Mesothelial cell of epicardium (in vitro differentiated cells): ENCODE data around the gene CAMTA1. TPM values are rescaled to one million over a fixed set of nuclear protein-coding genes. Genes with fewer than 3 reads are reported as not detected.

Experiments
- DNase-seq, 2 experiments: peaks; one replicate each; pipeline ENCODE4 v3.0.0; 2021; ENCODE audit warnings: low spot score in 2 of 2; ENCODE audit not compliant: unreplicated experiment in 2 of 2
- H3K27ac Mint-ChIP-seq: 2 replicates; pipeline ENCODE4 v1.8.0; 2021; ENCODE audit warnings: mixed read lengths
- H3K27me3 Mint-ChIP-seq: 2 replicates; pipeline ENCODE4 v1.8.0; 2021; ENCODE audit warnings: low read depth, mixed read lengths
- H3K36me3 Mint-ChIP-seq: 2 replicates; pipeline ENCODE4 v1.8.0; 2021; ENCODE audit warnings: mixed read lengths
- H3K4me1 Mint-ChIP-seq: 2 replicates; pipeline ENCODE4 v1.8.0; 2021; ENCODE audit warnings: mixed read lengths
- H3K4me3 Mint-ChIP-seq: 2 replicates; pipeline ENCODE4 v1.8.0; 2021; ENCODE audit warnings: mild to moderate bottlenecking, moderate library complexity, mixed read lengths
- H3K9me3 Mint-ChIP-seq: 2 replicates; pipeline ENCODE4 v1.8.0; 2021; ENCODE audit warnings: mixed read lengths
- CTCF ChIP-seq: fragments of 200-600 bp; sonication (generic); IDR thresholded peaks from one replicate; pipeline ENCODE4 v1.5.0; 2021; ENCODE audit warnings: antibody characterized with exemption; ENCODE audit not compliant: unreplicated experiment
- total RNA-seq: library from RNA; stranded (reverse); gene quantifications from 3 replicates; pipeline ENCODE4 v1.2.1, GENCODE V29; 2021

Gene CAMTA1
- total RNA-seq, 1 donor from 2014 or later, result 70.4 TPM

- peaks cover 25% of the 10 kb centered on the region for H3K27me3 Mint-ChIP-seq
- no peaks in the 10 kb centered on the region for H3K36me3 Mint-ChIP-seq
- no peak overlapping the region for H3K4me3 Mint-ChIP-seq
- no peaks in the 10 kb centered on the region for H3K4me1 Mint-ChIP-seq
- TF ChIP-seq CTCF, result no peak
- DNase-seq, result peak in 1 of 2 experiments; percentile 20
- H3K27ac Mint-ChIP-seq, result no peak overlapping the region
- peaks cover 27% of the 10 kb centered on the region for H3K9me3 Mint-ChIP-seq
These were observed 481.3 kb downstream of the CAMTA1 start for GRCh38 chr1:7266561-7266960.

- no peak for TF ChIP-seq CTCF
- Mint-ChIP-seq H3K4me3 (no peak overlapping the region), H3K9me3 (peaks cover 28% of the 10 kb centered on the region), H3K4me1 (no peaks in the 10 kb centered on the region), H3K27ac (no peak overlapping the region), H3K27me3 (peaks cover 25% of the 10 kb centered on the region), H3K36me3 (no peaks in the 10 kb centered on the region)
- peak in 1 of 2 experiments; percentile 31 for DNase-seq
These were observed 482.2 kb downstream of the CAMTA1 start for GRCh38 chr1:7267493-7267892.

- no peak for TF ChIP-seq CTCF
- DNase-seq, result no peak
- H3K4me1 Mint-ChIP-seq, result no peaks in the 10 kb centered on the region
- H3K27ac Mint-ChIP-seq, result no peak overlapping the region
- peaks cover 32% of the 10 kb centered on the region for H3K9me3 Mint-ChIP-seq
- no peak overlapping the region for H3K4me3 Mint-ChIP-seq
- H3K27me3 Mint-ChIP-seq, result peaks cover 12% of the 10 kb centered on the region
- H3K36me3 Mint-ChIP-seq, result no peaks in the 10 kb centered on the region
These were observed 483.7 kb downstream of the CAMTA1 start for GRCh38 chr1:7268983-7269382.

- Mint-ChIP-seq H3K4me3 (no peak overlapping the region), H3K36me3 (no peaks in the 10 kb centered on the region), H3K27ac (no peak overlapping the region), H3K4me1 (no peaks in the 10 kb centered on the region), H3K27me3 (peaks cover 12% of the 10 kb centered on the region), H3K9me3 (peaks cover 37% of the 10 kb centered on the region)
- DNase-seq, result no peak
- TF ChIP-seq CTCF, result no peak
These were observed 484.3 kb downstream of the CAMTA1 start for GRCh38 chr1:7269525-7269924.

GRCh38 chr1:7274256-7274655 is 489.0 kb downstream of the CAMTA1 start:
- TF ChIP-seq CTCF, result no peak
- no peaks in the 10 kb centered on the region for H3K4me1 Mint-ChIP-seq
- H3K27me3 Mint-ChIP-seq, result peaks cover 10% of the 10 kb centered on the region
- DNase-seq, result no peak
- no peak overlapping the region for H3K4me3 Mint-ChIP-seq
- H3K9me3 Mint-ChIP-seq, result peaks cover 41% of the 10 kb centered on the region
- no peaks in the 10 kb centered on the region for H3K36me3 Mint-ChIP-seq
- H3K27ac Mint-ChIP-seq, result no peak overlapping the region

- Mint-ChIP-seq H3K4me1 (no peaks in the 10 kb centered on the region), H3K36me3 (no peaks in the 10 kb centered on the region), H3K27me3 (peaks cover 23% of the 10 kb centered on the region), H3K4me3 (no peak overlapping the region), H3K9me3 (peaks cover 25% of the 10 kb centered on the region), H3K27ac (no peak overlapping the region)
- peak in 1 of 2 experiments; percentile 13 for DNase-seq
- no peak for TF ChIP-seq CTCF
These were observed 492.8 kb downstream of the CAMTA1 start for GRCh38 chr1:7278045-7278444.
